CD4-positive, alpha-beta T cell treated with Interleukin-12 subunit alpha and Interleukin-12 subunit beta, for 1 hour (primary cell): ENCODE data around the gene LIX1L.
"Not testable (repeated sequence)": the region's sequence is repeated elsewhere in the genome, so short reads cannot be mapped to it uniquely, and the experiment has no call there.

Experiments
- DNase-seq: peaks from one replicate; pipeline ENCODE4 v3.0.0-alpha.2; 2020

Gene LIX1L

DNA sequence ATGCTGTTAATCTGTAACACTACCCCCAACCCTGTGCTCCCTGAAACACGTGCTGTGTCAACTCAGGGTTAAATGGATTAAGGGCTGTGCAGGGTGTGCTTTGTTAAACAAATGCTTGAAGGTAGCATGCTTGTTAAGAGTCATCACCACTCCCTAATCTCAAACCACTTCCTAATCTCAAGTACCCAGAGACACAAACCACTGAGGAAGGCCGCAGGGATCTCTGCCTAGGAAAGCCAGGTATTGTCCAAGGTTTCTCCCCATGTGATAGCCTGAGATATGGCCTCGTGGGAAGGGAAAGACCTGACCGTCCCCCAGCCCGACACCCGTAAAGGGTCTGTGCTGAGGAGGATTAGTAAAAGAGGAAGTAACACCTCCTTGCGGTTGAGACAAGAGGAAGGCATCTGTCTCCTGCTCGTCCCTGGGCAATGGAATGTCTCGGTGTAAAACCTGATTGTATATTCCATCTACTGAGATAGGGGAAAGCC is 25.3 kb downstream of the LIX1L start:
- peak; percentile 57 for DNase-seq

DNA sequence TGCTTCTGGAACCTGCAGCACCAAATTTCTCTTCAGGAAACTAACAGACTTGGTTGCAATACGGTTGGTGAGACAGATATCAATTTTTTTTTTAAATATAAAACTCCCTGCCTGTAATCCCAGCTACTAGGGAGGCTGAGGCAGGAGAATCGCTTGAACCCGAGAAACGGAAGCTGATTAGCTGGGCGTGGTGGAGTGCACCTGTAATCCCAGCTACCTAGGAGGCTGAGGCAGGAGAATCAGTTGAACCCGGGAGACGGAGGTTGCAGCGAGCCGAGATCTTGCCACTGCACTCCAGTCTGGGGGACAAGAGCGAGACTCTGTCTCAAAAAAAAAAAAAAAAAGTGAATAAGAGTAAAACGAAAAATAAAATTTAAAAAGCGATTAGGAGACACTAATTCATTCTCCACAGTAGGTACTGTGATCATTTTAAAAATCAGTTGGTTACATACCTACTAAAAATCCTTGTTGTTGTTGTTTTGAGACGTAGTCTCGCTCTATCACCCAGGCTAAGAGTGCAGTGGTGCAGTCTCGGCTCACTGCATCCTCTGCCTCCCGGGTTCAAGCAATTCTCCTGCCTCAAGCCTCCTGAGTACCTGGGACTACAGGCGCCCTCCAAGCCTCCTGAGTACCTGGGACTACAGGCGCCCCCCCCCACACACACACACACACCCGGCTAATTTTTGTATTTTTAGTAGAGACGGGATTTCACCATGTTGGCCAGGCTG is 29.7 kb downstream of the LIX1L start:
- DNase-seq: peak; percentile 15

DNA sequence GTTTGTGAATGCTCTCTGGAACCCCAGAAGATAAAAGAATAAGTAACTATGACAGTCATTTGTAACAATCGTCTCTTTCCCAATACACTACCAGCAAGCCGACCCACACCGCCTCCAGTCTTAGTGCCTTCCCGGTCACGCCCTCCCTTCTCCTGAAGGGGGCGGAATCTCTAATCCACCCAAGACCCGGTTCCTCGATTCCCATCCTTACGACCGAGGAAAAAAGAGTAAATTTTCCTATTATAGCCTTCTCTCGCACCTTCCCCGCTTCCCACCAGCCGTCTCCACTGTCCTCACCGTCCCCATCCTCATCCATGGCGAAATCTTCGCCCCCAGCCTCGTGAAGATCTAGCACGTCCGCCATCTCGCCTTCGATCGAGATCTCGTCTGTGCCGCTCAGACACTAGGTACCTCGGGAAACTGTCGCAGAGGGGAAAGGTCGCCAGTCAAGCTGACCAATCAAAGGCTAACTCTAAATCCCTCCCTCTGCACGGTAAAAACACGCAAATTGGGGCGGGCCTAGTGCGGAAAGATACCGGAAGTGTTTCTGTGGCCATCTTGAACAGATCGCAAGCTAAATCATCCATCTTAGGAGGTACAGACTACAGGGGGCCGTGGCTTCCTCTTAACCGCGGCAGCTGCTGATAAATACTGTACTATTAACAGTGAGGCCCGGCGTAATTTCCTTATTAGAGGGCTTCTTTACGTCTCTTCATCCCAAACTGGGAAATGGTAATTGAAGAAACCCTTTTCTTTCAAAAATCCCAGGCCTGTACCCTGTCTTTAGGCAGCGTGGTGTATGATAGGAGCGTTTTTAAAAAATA is 30.5 kb downstream of the LIX1L start, which contains the start of gene RBM8A:
TSS of gene RBM8A (minus strand) at position 422 of the 824 bp plus-strand sequence. CDS start at position 364, 58 bp downstream.
- peak; percentile 98 for DNase-seq

DNA sequence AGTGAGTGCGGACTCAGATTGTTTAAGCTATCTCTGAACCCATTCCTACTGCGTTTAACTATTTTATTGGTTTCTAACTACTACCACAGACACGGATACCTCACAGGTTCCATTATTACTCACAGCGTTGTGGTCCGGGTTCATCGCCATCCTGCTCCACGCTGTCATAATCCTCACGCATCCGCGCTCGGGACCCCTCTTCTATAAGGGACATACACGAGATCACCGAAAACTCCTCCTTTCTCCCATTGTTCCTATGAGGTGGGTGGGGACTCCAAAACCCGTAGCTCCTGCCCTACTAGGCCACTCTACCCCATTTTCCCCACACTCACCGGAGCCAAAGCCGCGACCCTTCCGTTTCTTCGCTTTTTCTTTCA is 31.1 kb downstream of the LIX1L start:
- no peak for DNase-seq

DNA sequence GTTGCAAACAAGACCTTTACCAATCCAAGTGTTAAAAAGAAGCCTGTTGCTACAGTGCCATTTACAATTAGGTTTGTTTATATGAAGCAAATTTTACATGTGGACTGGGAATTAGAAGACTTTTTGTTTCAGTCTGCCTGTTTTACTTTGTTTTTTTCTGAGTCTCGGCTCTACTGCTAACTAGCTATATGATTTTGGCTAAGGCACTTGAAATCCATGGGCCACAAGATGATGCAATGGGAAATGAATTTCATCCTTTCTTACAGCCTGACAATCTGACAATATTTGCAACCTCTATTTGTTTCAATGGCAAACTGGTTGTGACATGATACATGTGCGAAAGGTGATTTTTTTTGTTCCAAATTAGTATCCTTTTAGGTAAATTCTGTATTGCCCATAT is 35.6 kb downstream of the LIX1L start:
- no peak for DNase-seq

DNA sequence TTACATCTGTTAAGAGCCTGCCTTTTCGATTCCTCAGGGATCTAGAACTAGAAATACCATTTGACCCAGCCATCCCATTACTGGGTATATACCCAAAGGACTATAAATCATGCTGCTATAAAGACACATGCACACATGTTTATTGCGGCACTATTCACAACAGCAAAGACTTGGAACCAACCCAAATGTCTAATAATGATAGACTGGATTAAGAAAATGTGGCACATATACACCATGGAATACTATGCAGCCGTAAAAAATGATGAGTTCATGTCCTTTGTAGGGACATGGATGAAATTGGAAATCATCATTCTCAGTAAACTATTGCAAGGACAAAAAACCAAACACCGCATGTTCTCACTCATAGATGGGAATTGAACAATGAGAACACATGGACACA is 37.5 kb downstream of the LIX1L start:
- not testable (repeated sequence) for DNase-seq

- peak; percentile 20 for DNase-seq
Measured at GRCh38 chr1:145918992-145919939, 38.6 kb downstream of the LIX1L start.

- DNase-seq: peak; percentile 94
Measured at GRCh38 chr1:145918144-145918991, 39.4 kb downstream of the LIX1L start, which contains the start of gene PEX11B. Gene PEX11B (minus strand): TSS chr1:145918717. CDS start chr1:145918688, 29 bp downstream.

GRCh38 chr1:145917595-145917994 is 40.2 kb downstream of the LIX1L start:
- no peak for DNase-seq

GRCh38 chr1:145916745-145917144 is 41.1 kb downstream of the LIX1L start:
- no peak for DNase-seq

DNA sequence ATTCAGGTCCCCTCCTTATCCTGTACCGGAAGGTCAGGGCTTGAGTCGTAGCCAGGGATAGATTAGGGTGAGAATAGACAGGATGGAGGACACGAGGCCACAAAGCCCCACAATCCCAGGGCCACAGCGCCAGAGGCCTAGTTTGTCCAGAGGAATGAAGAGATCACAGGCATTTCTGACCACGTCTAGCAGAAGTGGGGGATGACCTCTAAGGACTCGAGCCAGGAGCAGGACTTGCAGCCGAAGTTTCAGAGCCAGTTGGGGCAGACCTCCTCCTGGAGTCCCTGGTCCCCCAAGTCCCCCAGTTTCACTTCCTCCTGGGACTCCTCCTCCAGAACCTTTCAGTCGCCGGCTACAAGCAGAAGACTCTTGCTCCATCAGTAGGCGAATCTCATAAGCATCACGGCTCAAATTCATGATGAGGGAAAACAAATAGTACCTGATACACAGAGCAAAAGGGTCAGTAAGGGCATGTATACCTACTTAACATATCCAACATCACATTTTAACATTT is 45.6 kb downstream of the LIX1L start:
- DNase-seq: no peak

DNA sequence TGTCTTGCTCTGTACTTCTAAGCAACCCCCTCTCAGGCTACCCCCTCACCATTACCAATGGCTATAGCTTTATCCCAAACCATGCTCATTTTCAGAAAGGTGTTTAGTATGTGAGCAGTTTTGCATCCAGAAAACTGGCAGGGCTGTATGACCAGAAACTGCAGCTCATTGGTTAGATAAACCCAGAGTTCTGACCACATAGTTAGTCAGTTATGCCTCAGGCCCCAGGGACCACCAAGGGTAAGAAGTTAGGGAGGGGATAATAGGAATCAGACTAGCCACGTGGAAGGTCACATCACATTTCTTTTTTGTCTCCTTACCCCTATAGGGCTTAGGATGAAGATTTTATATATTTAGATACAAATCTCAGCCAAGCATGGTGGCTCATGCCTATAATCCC is 49.2 kb downstream of the LIX1L start:
- no peak for DNase-seq

- DNase-seq: no peak
Measured at GRCh38 chr1:145906954-145907753, 50.7 kb downstream of the LIX1L start.

DNA sequence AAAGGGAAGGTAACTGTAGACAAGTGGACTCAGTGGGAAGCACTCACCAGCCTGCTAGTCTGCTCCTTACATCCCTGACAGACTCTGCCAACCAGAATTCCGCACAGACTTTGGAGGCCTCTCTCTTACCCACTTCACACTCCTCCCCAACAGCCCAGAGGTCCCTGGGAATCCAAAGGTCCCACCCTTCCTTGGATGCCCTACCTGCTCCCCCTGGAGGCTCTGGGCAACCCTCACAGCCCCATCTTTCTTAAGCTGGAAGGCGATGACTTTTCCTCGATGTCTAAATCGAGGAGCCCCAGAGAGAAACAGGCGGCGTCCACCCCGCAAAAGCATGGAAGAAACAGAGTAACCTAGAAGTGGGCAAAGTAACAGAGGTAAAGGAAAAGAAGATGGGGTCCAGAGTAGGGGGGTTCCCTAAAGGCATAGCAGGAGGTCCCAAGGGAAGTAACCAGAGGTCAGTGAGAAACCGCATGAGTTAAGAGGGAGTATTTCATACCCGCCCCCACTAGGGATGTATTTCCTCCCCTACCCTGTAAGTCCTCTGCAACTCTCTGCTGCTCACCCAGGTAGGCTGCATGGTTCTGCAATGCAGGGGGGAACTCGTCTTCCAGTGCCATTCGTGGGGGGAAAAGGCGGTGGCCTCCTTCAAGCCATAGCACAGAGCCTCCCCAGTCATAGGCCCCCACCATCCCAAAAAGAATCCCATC is 56.4 kb downstream of the LIX1L start:
- DNase-seq: no peak

DNA sequence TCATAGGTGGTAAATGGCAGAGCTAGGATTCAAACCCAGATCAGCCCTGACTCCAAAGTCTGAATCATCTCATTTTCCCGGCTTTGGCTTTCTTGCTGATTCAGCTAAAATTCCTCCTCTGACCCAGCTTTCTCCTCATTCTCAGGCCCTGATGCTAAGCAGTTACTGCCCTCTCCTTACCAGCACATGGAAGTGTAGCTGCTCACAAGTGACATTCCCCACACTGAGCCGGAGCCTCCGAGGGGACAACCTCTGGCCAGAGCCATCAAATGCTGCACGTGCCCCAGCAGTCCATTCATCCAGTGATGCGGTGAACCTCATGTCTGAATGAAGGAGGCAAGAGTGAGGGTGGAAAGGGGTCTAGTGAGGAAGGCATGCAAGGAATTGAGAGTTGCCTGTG is 59.1 kb downstream of the LIX1L start:
- no peak for DNase-seq

DNA sequence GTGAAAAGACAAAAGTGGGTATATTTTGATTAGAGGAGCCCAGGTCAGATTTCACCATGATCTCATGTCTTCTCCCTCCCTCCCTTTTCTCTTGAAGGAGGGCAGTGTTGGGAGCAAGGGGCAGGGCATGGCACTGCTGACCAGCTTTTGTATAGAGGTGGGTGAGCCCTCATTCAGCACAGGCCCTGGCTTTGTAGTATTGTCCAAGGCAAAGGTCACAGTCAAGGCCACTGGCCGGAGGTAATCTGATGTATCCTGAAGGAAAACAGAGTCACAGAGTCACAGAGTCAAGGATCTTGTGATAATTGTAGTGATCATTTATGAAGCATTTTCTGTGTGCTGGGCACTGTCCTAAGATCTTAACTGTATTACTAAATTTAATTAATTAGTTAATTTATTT is 59.8 kb downstream of the LIX1L start:
- DNase-seq: no peak

GRCh38 chr1:145895471-145895870 is 62.3 kb downstream of the LIX1L start:
- no peak for DNase-seq

DNA sequence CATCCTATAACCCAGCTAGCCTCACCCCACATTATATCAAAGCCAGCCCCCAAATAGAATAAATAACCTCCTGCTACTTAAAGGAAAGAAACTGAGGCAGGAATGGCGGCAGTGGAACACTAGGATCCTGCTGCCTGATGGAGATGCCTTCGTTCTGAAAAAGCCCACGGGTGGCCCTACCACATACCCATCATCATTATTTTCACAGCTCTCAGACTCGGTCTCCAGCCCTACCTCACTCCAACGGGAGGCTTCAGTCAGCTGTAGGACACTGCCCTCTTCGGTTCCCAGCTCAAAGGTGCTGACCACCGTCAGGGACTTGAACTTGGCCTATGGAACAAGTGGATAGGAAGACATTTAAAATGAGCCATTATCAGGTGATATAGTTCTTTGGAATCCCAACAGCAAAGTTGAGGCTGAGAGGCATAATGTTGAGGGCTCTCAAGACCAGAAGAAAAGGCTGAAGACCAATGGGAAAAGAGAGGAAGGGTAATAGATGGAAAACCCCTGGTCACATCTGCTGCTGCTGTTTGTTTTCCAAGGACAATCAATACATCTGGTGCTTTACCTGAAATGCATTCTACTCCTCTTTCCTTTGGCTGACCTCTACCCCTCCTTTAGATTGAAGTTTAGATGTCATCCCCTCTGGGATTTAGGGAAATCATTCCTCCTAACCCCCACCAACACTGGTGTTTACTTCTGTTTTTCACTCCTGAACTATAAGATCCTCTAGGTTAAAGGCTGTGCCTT is 64.3 kb downstream of the LIX1L start:
- no peak for DNase-seq

DNA sequence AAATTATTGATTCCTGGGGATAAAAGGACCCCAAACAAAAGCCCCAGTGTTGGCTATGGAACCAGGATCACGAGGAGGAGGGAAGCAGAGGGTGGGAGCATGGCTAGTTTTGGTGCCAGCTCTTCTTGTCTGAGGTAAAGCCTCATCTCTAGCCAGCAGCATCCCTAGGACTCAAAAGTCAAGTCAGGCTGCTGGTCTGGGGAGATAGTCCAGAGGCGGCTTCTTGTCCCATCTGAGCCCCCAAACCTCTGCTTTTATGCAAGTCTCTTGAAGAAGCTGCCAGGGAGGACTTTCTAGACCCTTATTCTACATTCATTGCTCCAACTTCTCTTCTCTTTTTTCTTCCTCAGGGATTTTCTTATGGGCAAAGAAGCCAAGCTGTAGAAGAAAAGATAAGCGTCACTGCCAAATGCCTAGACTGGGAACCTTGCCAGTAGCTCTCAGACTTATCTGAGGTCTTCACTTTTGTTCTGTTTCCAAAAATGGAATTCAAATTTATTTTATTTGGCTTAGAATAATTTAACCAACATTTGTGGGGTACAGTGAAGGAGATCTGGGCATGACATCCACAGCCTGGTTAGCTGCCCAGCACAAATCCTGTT is 65.2 kb downstream of the LIX1L start:
- no peak for DNase-seq
